Activated gamma-delta T cell treated with anti-CD3 and anti-CD28 coated beads, Interleukin-2, amount 50 U/mL, for 16 hours (primary cell): ENCODE measurements around the gene BAG5.

Experiments
- DNase-seq: peaks from one replicate; pipeline ENCODE4 v3.0.0-alpha.2; 2020; ENCODE audit warnings: low read depth

The BAG5 gene

DNA sequence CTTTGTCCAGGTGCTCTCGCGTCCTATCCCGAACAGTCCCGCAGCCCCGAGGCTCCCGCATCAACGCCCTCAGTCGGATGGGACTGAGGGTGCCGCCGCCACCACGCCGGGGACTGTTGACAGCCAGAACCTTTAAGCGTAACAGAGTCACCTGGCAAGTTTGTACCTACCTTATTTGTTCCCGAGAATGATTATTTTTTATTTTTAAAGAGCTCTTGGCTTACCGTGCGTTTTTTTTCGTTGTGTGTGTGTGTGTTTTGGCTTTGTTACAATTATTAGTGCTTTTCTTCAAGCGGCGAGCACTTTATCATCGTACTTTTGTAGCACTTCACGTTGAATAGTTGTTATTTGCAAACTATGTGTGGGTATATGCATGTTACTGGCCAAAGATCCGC, 766 bp upstream of the BAG5 start:
- no peak for DNase-seq

DNA sequence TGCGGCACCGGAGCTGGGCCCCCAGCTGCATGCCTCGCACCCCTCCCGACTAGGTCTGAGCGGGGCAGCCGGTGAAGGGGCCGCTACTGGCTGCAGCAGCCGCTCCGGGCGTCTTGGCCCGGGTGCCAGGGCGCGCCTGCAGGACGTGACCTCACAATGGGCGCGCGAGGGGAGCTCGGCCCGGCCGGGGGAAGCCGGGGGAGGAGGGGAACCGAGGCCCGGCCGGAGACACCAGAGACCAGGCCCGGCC, 353 bp downstream of the BAG5 start:
- DNase-seq: no peak

- peak; percentile 15 for DNase-seq
Observed at GRCh38 chr14:103561381-103562178, 877 bp downstream of the BAG5 start.

GRCh38 chr14:103560691-103561090, 1.8 kb downstream of the BAG5 start:
- no peak for DNase-seq

- DNase-seq: no peak
Observed at GRCh38 chr14:103559766-103560165, 2.7 kb downstream of the BAG5 start.

- no peak for DNase-seq
Observed at GRCh38 chr14:103558071-103558882, 4.2 kb downstream of the BAG5 start.

DNA sequence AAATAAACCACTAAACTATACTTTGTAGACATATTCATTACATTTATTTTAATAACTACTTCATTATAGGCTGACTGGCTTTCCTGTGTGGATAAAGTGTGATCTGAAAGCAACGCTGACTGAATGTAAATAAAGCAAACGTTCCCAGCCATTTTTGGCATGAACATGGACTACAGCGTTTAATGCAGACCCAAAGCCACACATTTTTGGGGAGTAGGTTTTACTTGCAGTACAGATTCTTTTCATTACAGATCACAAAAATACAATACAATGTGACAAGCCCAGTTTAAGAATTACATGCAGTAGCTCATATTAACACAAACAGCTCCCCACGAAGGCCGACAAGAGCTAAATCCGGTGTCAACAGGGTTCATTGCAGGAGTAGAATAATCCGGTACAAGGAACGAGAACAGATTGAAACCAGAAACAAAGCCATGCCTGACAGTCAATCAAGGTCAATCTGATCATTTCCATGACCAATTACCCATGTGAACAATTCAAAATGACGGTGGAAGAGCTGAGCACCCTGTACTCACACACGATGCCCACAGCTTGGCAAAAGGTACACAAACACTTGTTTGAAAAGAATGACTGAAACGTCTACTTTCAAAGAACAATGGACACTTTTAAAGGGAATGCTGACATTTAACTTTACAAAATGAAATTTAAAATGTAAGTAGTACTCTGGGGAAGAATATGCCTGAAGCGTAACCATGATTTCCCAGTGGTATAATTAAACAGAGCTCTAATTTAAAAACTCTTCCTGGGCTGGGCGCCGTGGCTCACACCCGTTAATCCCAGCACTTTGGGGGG, 5.3 kb downstream of the BAG5 start:
- DNase-seq: no peak

GRCh38 chr14:103555559-103556337, 6.7 kb downstream of the BAG5 start:
- DNase-seq: no peak

DNA sequence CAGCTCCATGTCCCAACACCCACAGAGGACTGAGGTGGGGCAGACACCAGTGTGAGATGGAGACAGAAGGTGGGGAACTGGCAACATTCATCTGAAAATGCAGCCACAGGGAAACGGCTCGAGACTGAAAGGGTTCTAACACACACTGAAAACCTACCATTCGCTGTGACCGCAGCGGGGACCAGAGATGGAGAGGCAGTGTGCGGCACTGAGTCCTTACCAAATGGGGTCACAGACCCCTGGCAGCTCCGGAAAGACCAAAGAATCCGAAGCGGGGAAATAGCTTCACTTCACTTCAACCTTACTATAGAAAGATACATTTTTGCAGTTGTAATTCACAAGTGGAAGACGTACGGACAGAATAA, 9.6 kb downstream of the BAG5 start:
- DNase-seq: no peak

- DNase-seq: no peak
Observed at GRCh38 chr14:103552011-103552845, 10.2 kb downstream of the BAG5 start.

- no peak for DNase-seq
Observed at GRCh38 chr14:103551338-103551762, 11.1 kb downstream of the BAG5 start.

- no peak for DNase-seq
Observed at GRCh38 chr14:103550451-103551337, 11.8 kb downstream of the BAG5 start.

DNA sequence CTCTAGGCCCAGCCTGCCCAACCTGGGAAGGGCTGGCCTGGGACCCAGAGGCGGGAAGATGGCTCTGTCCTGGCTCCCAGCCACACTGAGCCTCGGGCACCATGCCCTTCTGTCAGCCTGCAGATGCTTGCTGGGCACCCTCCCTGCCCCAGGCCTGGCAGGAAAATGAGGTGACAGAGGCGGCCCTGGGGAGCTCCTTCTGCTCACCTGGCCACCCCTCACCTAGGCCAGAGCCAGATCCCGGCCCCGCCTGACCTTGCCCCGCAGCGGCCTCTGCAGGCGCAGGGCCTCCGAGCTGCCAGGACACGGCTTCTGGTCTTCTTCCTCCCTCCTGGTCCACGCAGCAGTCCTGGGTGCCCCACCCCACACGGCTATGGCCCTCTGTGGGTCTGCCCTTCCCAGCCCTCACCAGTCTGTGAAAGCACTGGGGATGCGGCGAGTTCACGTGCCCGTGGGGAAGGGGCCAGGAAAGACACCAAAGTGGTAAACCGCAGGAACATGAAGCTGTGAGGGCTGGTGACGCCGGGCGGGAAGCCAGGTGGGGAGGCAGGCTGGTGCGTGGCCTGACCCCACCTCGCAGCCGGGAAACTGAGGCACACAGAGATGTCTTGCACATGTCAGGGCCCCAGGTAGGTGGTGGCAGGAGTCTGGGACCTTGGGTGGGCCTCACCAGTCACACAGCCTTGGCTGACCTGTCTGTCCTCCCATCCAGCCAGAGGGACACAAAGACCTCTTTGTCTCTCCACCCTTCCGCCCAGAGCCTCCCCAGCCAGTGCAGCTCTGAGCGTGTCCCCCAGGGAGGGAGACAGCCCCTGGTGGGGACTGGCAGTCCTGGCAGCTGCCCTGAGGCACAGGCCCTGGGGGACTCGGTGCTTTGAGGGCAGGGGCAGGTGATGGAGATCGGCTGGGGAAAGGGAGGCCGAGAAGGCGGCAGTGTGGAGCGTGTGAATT, 12.8 kb downstream of the BAG5 start:
- DNase-seq: no peak

- DNase-seq: no peak
Observed at GRCh38 chr14:103548463-103549351, 13.8 kb downstream of the BAG5 start.

DNA sequence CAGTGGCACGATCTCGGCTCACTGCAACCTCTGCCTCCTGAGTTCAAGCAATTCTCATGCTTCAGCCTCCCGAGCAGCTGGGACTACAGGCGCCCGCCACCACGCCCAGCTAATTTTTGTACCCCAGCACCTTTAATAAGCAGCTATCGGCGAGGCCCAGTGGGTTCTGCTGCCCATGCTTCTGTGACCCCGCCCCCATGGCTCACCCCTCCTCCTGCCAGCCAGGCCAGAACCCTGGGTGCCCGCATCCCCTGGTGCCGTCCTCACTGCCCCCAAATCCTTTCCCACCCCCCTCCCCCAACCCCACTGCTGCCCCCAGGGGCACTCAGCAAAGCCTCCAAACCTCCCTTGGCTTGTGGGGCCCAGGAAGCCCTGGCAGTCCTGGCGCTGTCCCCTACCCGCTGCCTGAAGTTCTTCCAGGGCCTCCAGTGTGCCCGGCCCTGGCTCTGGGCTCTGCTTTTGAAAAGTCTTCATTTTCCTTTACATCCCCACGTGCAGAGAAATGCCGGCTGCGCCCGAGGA, 14.5 kb downstream of the BAG5 start:
- no peak for DNase-seq

- DNase-seq: no peak
Observed at GRCh38 chr14:103547455-103547940, 15.0 kb downstream of the BAG5 start.

DNA sequence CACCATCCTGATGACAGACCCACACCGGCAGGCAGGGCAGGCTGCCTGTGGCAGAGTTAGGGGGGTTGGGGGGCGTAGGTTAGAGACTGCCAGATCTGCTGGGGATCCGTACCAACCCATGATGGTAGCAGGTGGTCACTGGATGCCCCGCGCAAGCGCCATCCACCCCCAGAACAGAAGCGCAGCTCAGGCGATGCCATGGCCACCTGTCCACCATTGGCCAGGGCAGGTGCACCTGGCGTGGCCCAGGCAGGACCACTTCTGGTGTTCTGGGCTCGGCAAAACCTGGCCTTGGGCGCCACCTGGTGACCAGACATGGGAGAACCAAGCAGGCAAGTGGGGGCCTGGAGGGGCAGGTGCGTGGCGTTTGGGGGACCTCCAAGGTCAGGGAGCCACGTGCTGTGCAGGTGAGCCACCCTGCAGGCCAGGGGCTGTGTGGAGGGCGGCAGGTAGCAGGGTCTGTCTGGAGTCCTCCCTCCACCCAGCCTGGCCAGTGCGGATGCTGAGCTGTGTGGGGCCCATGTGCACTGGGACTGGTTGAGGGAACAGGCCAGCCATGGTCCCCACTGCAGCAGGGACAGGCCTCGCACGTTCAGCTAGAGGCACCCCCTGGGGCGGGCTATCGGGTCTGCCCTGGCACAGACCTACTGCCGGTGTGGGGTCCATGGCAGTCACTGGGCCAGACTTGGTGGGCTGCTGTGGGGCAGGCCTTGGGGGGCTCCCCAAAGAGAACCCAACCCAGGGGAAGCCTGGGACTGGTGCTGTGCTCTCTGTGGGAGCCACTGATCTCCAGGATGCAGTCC, 15.6 kb downstream of the BAG5 start:
- peak; percentile 72 for DNase-seq
